ENCODE measurements around the gene SKAP1.

- TF ChIP-seq TFE3 (CRISPR knock-in tag; IDR thresholded peaks at IDR 0.05) (no peak), CREB1 (IDR thresholded peaks at IDR 0.05) (no peak), CREB1 (CRISPR knock-in tag; IDR thresholded peaks at IDR 0.05) (no peak), ZNF317 (CRISPR knock-in tag; IDR thresholded peaks at IDR 0.05) (no peak), STAT5B (CRISPR knock-in tag; IDR thresholded peaks at IDR 0.05) (no peak), ZNF891 (CRISPR knock-in tag; IDR thresholded peaks at IDR 0.05) (no peak), CTCF (CRISPR knock-in tag; IDR thresholded peaks at IDR 0.05) (no peak), ZBTB44 (CRISPR knock-in tag; IDR thresholded peaks at IDR 0.05) (no peak), POLR2AphosphoS5 (IDR thresholded peaks at IDR 0.05; ENCODE audit: low read depth, low read length) (no peak), CBFB (CRISPR knock-in tag; IDR thresholded peaks at IDR 0.05) (no peak), TBP (CRISPR knock-in tag; IDR thresholded peaks at IDR 0.05) (no peak), GTF2F1 (IDR thresholded peaks at IDR 0.05; ENCODE audit: low read length) (no peak)
These were observed 135.8 kb downstream of the SKAP1 start for GRCh38 chr17:48294020-48294805.

Data from HepG2 (cell line).